Transverse colon (tissue), 4 donors: ENCODE data around the gene EDEM1. TPM values are rescaled to one million over a fixed set of nuclear protein-coding genes. Genes with fewer than 3 reads are reported as not detected.
A peak's percentile ranks its signal among the peaks of the same experiment; 100 is the strongest.

ENCODE experiments used
- DNase-seq: peaks from one replicate; pipeline ENCODE4 v3.0.0-alpha.2; 2019
- H3K27ac ChIP-seq, 4 donors: fragments of 200-600 bp; sonication (generic); 2 replicates each; pipeline ENCODE4 v1.5.1; 2016 to 2018; ENCODE audit warnings: inconsistent platforms in 4 of 4
- H3K27me3 ChIP-seq: fragments of 200-600 bp; sonication (generic); 2 replicates; pipeline ENCODE4 v1.5.1; 2017; ENCODE audit warnings: inconsistent platforms
- H3K36me3 ChIP-seq, 4 donors: fragments of 200-600 bp; sonication (generic); 2 replicates each; pipeline ENCODE4 v1.5.1; 2017 to 2019; ENCODE audit warnings: inconsistent platforms in 4 of 4
- H3K4me1 ChIP-seq, 4 donors: fragments of 200-600 bp; sonication (generic); 2 replicates each; pipeline ENCODE4 v1.5.1; 2017 to 2020; ENCODE audit warnings: inconsistent platforms in 4 of 4
- H3K4me3 ChIP-seq, 4 donors: fragments of 200-600 bp; sonication (generic); 1 replicate in 1 of 4; 2 replicates in 3 of 4; pipeline versions ENCODE4 v1.5.1 to v1.6.1; 2017 to 2019; ENCODE audit warnings: inconsistent platforms in 4 of 4
- H3K9me3 ChIP-seq, 2 donors: fragments of 200-600 bp; sonication (generic); 2 replicates each; pipeline ENCODE4 v1.5.1; 2017 to 2019; ENCODE audit warnings: inconsistent platforms in 2 of 2
- CTCF ChIP-seq, 5 experiments: fragments of 200-600 bp in 3 of 5; fragments of 450-650 bp in 2 of 5; sonication (generic) in 3 of 5; IDR thresholded peaks; 1 replicate in 2 of 5; 2 replicates in 3 of 5; pipeline ENCODE4 v1.5.1; 2016 to 2017; ENCODE audit warnings: antibody characterized with exemption in 5 of 5, inconsistent platforms in 3 of 5, mild to moderate bottlenecking in 2 of 5, moderate library complexity in 1 of 5
- EP300 ChIP-seq: sonication (generic); formaldehyde crosslinking; IDR thresholded peaks from one replicate; pipeline ENCODE4 v1.6.1; 2017; ENCODE audit warnings: antibody characterized with exemption, low read depth
- POLR2A ChIP-seq: fragments of 450-650 bp; IDR thresholded peaks from one replicate; pipeline ENCODE4 v1.6.1; 2016; ENCODE audit warnings: antibody characterized with exemption, mild to moderate bottlenecking, moderate library complexity
- POLR2AphosphoS5 ChIP-seq, 3 donors: sonication (generic); formaldehyde crosslinking; IDR thresholded peaks; one replicate each; pipeline ENCODE4 v1.6.1; 2016; ENCODE audit warnings: antibody characterized with exemption in 3 of 3
- WGBS, 2 donors: methylation state at CpG; one replicate each; pipeline ENCODE4 v1.1.5; 2018; ENCODE audit warnings: low coverage in 1 of 2; 5-methylcytosine and 5-hydroxymethylcytosine counted together
- in situ Hi-C, 4 donors: fragments of 200-750 bp; cut with MboI; loops; one replicate each; pipeline versions ENCODE4 v1.15.0 to v1.15.1; 2017; ENCODE audit warnings: low sequenced_read_pairs in 3 of 4, low pct_ligation_motif_present in 1 of 4, low pct_unique_long_range_greater_than_20kb in 1 of 4
- intact Hi-C: fragments of 100-400 bp; cut with DNase I; formaldehyde crosslinking; loops from one replicate; pipeline ENCODE4 v1.15.1; 2023; ENCODE audit warnings: low total_unique reads
- total RNA-seq, 4 donors: library from RNA; depleted of rRNA; stranded (reverse); fragments of >200 nt; gene quantifications; one replicate each; pipeline ENCODE4 v1.1.0, GENCODE V29; 2016

The EDEM1 gene
- total RNA-seq, 4 donors from 2014 or later = 27.3 to 312 (median 42.3) TPM

- peaks cover 0 to 4% (median 0%) of the 10 kb centered on the region in 4 donors for H3K36me3 ChIP-seq
- H3K27me3 ChIP-seq = no peaks in the 10 kb centered on the region
- H3K27ac ChIP-seq = peak overlapping the region in 3 of 4 donors; percentile 98 to 100 (median 98)
- 69 to 78% methylated on average over 5 of the region's 5 CpGs for WGBS, 2 donors
- DNase-seq = no peak
- intact Hi-C loops = loop anchor here (5.0 kb wide), 1 partner anchor 63 kb away; the partner anchor contains the start of gene ARL8B
- TF ChIP-seq POLR2A (no peak), EP300 (no peak), POLR2AphosphoS5 (IDR thresholded peaks at IDR 0.05) (no peak), CTCF (IDR thresholded peaks at IDR 0.05) (no peak)
- H3K4me1 ChIP-seq = peaks cover 10 to 31% (median 16%) of the 10 kb centered on the region in 4 donors
- no peaks in the 10 kb centered on the region for H3K9me3 ChIP-seq
- H3K4me3 ChIP-seq = no peak overlapping the region
- in situ Hi-C loops = no loop called here
Measured at GRCh38 chr3:5185093-5185673, 2.3 kb upstream of the EDEM1 start.

GRCh38 chr3:5186089-5186857, 1.2 kb upstream of the EDEM1 start:
- WGBS, 2 donors = 22 to 58% methylated on average over 3 to 6 of the region's 6 CpGs
- Histone ChIP-seq H3K4me3 (peak overlapping the region in 3 of 4 donors; percentile 96 to 100 (median 99)), H3K36me3 (peaks cover 0 to 4% (median 0%) of the 10 kb centered on the region in 4 donors), H3K9me3 (no peaks in the 10 kb centered on the region), H3K27me3 (no peaks in the 10 kb centered on the region), H3K4me1 (peaks cover 10 to 41% (median 16%) of the 10 kb centered on the region in 4 donors), H3K27ac (peak overlapping the region; percentile 98 to 100 (median 98))
- no peak for DNase-seq
- in situ Hi-C loops = no loop called here
- intact Hi-C loops = loop anchor here (5.0 kb wide), 1 partner anchor 64 kb away; the partner anchor contains the start of gene ARL8B
- no peak for TF ChIP-seq CTCF (IDR thresholded peaks at IDR 0.05)
- no peak for TF ChIP-seq POLR2A
- TF ChIP-seq EP300 = no peak
- TF ChIP-seq POLR2AphosphoS5 (IDR thresholded peaks at IDR 0.05) = no peak

GRCh38 chr3:5186858-5187155, 700 bp upstream of the EDEM1 start:
- intact Hi-C loops = loop anchor here (5.0 kb wide), 1 partner anchor 65 kb away; the partner anchor contains the start of gene ARL8B
- Histone ChIP-seq H3K36me3 (peaks cover 0 to 1% (median 0%) of the 10 kb centered on the region in 4 donors), H3K27ac (peak overlapping the region; percentile 98 to 100 (median 98)), H3K27me3 (no peaks in the 10 kb centered on the region), H3K9me3 (no peaks in the 10 kb centered on the region), H3K4me1 (peaks cover 10 to 46% (median 16%) of the 10 kb centered on the region in 4 donors), H3K4me3 (peak overlapping the region; percentile 52 to 100 (median 98))
- no peak for TF ChIP-seq POLR2A
- no peak for TF ChIP-seq EP300
- TF ChIP-seq CTCF (IDR thresholded peaks at IDR 0.05) = no peak
- no peak for TF ChIP-seq POLR2AphosphoS5 (IDR thresholded peaks at IDR 0.05)
- 0 to 3% methylated on average over 2 to 8 of the region's 8 CpGs for WGBS, 2 donors
- DNase-seq = no peak
- in situ Hi-C loops = no loop called here

- in situ Hi-C loops (no loop called here), intact Hi-C loops (loop anchor here (5.0 kb wide), 1 partner anchor 66 kb away; the partner anchor contains the start of gene ARL8B)
- WGBS, 2 donors = 1% methylated on average over 34 of the region's 66 CpGs; no CpG with 5 or more reads in 1 of the 2 donors
- H3K9me3 ChIP-seq = no peaks in the 10 kb centered on the region
- TF ChIP-seq POLR2AphosphoS5 (IDR thresholded peaks at IDR 0.05) = no peak
- TF ChIP-seq CTCF (IDR thresholded peaks at IDR 0.05) = no peak
- no peak for TF ChIP-seq POLR2A
- TF ChIP-seq EP300 = no peak
- no peaks in the 10 kb centered on the region for H3K27me3 ChIP-seq
- H3K36me3 ChIP-seq = no peaks in the 10 kb centered on the region
- peak overlapping the region; percentile 98 to 100 (median 98) for H3K27ac ChIP-seq
- H3K4me1 ChIP-seq = peaks cover 10 to 58% (median 16%) of the 10 kb centered on the region in 4 donors
- DNase-seq = peak; percentile 38
- peak overlapping the region; percentile 96 to 100 (median 98) for H3K4me3 ChIP-seq
Measured at GRCh38 chr3:5187920-5188418, 462 bp downstream of the EDEM1 start.
